GM12878 (cell line): ENCODE data around the gene CYREN.

Experiments used
- BMI1 ChIP-seq: fragments of 450-650 bp; IDR thresholded peaks from 2 replicates; pipeline ENCODE4 v1.6.1; 2016; ENCODE audit warnings: mild to moderate bottlenecking, moderate library complexity, borderline replicate concordance
- CTCF ChIP-seq, 3 experiments: IDR thresholded peaks in 2 of 3; conservative IDR thresholded peaks in 1 of 3; 2 replicates each; pipeline ENCODE4 v1.5.1; 2011; ENCODE audit warnings: low read depth in 3 of 3, low read length in 3 of 3, mild to moderate bottlenecking in 3 of 3, control low read depth in 2 of 3, moderate library complexity in 2 of 3, inconsistent platforms in 1 of 3, mixed read lengths in 1 of 3; ENCODE audit not compliant: control insufficient read depth in 2 of 3, insufficient read depth in 1 of 3; ENCODE audit errors: extremely low read depth in 1 of 3
- ETV6 ChIP-seq, 2 experiments: fragments of 450-650 bp in 1 of 2; IDR thresholded peaks in 1 of 2; conservative IDR thresholded peaks in 1 of 2; 2 replicates each; pipeline ENCODE4 v1.6.1; 2014; ENCODE audit warnings: antibody characterized with exemption in 1 of 2, borderline replicate concordance in 1 of 2, low read depth in 1 of 2, mild to moderate bottlenecking in 1 of 2, moderate library complexity in 1 of 2
- EZH2 ChIP-seq: IDR thresholded peaks from 2 replicates; pipeline ENCODE4 v1.6.1; 2012; ENCODE audit warnings: low read depth, mild to moderate bottlenecking, control low read depth, inconsistent platforms, low read length, borderline replicate concordance; ENCODE audit not compliant: control insufficient read depth
- HDAC6 ChIP-seq: fragments of 200-600 bp; sonication (generic); IDR thresholded peaks from one replicate; pipeline ENCODE4 v1.8.0; 2017; ENCODE audit warnings: antibody characterized with exemption; ENCODE audit not compliant: unreplicated experiment
- IRF3 ChIP-seq: fragments of 450-650 bp; IDR thresholded peaks from 2 replicates; pipeline ENCODE4 v1.6.1; 2014; ENCODE audit warnings: mild to moderate bottlenecking
- JUND ChIP-seq: IDR thresholded peaks from 2 replicates; pipeline ENCODE4 v1.6.1; 2012; ENCODE audit warnings: low read depth, mild to moderate bottlenecking, low read length, improper control_type of control experiment, moderate library complexity
- MTA3 ChIP-seq: IDR thresholded peaks from 2 replicates; pipeline ENCODE4 v1.6.1; 2012; ENCODE audit warnings: low read length, inconsistent platforms, borderline replicate concordance
- SIN3A ChIP-seq: IDR thresholded peaks from 2 replicates; pipeline ENCODE4 v1.6.1; 2012; ENCODE audit warnings: low read depth, low read length, improper control_type of control experiment
- TAF1 ChIP-seq: IDR thresholded peaks from 2 replicates; pipeline ENCODE4 v1.6.1; 2011; ENCODE audit warnings: mild to moderate bottlenecking, low read depth, low read length, borderline replicate concordance
- USF2 ChIP-seq: IDR thresholded peaks from 2 replicates; pipeline ENCODE4 v1.6.1; 2011; ENCODE audit warnings: low read depth, low read length, improper control_type of control experiment, borderline replicate concordance

GRCh38 chr7:135151533-135151932 is 19.0 kb downstream of the CYREN start:
- TF ChIP-seq MTA3 (no peak), TAF1 (no peak), HDAC6 (no peak), USF2 (no peak; the same call in 1 of the 2 replicates), IRF3 (no peak), EZH2 (no peak), CTCF (IDR thresholded peaks at IDR 0.05 in 2 of 3, conservative IDR thresholded peaks at IDR 0.05 in 1 of 3; ENCODE audit: control insufficient read depth in 2 of 3, extremely low read depth in 1 of 3, insufficient read depth in 1 of 3, low read depth in 3 of 3, low read length in 3 of 3) (no peak), BMI1 (no peak), SIN3A (no peak), JUND (no peak), ETV6 (conservative IDR thresholded peaks at IDR 0.05 in 1 of 2, IDR thresholded peaks at IDR 0.05 in 1 of 2; ENCODE audit: borderline replicate concordance in 1 of 2, low read depth in 1 of 2) (no peak)
